ENCODE data around the gene ADGRB3.

Gene ADGRB3

GRCh38 chr6:69012211-69012610 lies 377.1 kb downstream of the ADGRB3 start:
- in situ Hi-C loops (cut with MboI; ENCODE audit: low sequenced_read_pairs), result no loop called here

GRCh38 chr6:69012876-69013275 lies 377.8 kb downstream of the ADGRB3 start:
- in situ Hi-C loops (cut with MboI; ENCODE audit: low sequenced_read_pairs), result no loop called here

- in situ Hi-C loops (cut with MboI; ENCODE audit: low sequenced_read_pairs), result no loop called here
These were observed 383.8 kb downstream of the ADGRB3 start for GRCh38 chr6:69018906-69019305.

GRCh38 chr6:69019832-69020231 lies 384.8 kb downstream of the ADGRB3 start:
- in situ Hi-C loops (cut with MboI; ENCODE audit: low sequenced_read_pairs), result no loop called here

- in situ Hi-C loops (cut with MboI; ENCODE audit: low sequenced_read_pairs), result no loop called here
These were observed 387.9 kb downstream of the ADGRB3 start for GRCh38 chr6:69022993-69023392.

- in situ Hi-C loops (cut with MboI; ENCODE audit: low sequenced_read_pairs), result no loop called here
These were observed 391.2 kb downstream of the ADGRB3 start for GRCh38 chr6:69026243-69026642.

- in situ Hi-C loops (cut with MboI; ENCODE audit: low sequenced_read_pairs), result no loop called here
These were observed 391.6 kb downstream of the ADGRB3 start for GRCh38 chr6:69026715-69027114.

GRCh38 chr6:69027861-69028260 lies 392.8 kb downstream of the ADGRB3 start:
- in situ Hi-C loops (cut with MboI; ENCODE audit: low sequenced_read_pairs), result no loop called here

GRCh38 chr6:69038841-69039240 lies 403.8 kb downstream of the ADGRB3 start:
- in situ Hi-C loops (cut with MboI; ENCODE audit: low sequenced_read_pairs), result no loop called here

- in situ Hi-C loops (cut with MboI; ENCODE audit: low sequenced_read_pairs), result no loop called here
These were observed 407.2 kb downstream of the ADGRB3 start for GRCh38 chr6:69042297-69042696.

GRCh38 chr6:69044534-69044933 lies 409.5 kb downstream of the ADGRB3 start:
- in situ Hi-C loops (cut with MboI; ENCODE audit: low sequenced_read_pairs), result no loop called here

GRCh38 chr6:69059413-69059812 lies 424.3 kb downstream of the ADGRB3 start:
- in situ Hi-C loops (cut with MboI; ENCODE audit: low sequenced_read_pairs), result no loop called here

- in situ Hi-C loops (cut with MboI; ENCODE audit: low sequenced_read_pairs), result no loop called here
These were observed 426.0 kb downstream of the ADGRB3 start for GRCh38 chr6:69061066-69061465.

- in situ Hi-C loops (cut with MboI; ENCODE audit: low sequenced_read_pairs), result no loop called here
These were observed 428.3 kb downstream of the ADGRB3 start for GRCh38 chr6:69063401-69063800.

- in situ Hi-C loops (cut with MboI; ENCODE audit: low sequenced_read_pairs), result no loop called here
These were observed 429.1 kb downstream of the ADGRB3 start for GRCh38 chr6:69064226-69064625.

- in situ Hi-C loops (cut with MboI; ENCODE audit: low sequenced_read_pairs), result no loop called here
These were observed 434.8 kb downstream of the ADGRB3 start for GRCh38 chr6:69069881-69070280.

GRCh38 chr6:69072796-69073195 lies 437.7 kb downstream of the ADGRB3 start:
- in situ Hi-C loops (cut with MboI; ENCODE audit: low sequenced_read_pairs), result no loop called here

GRCh38 chr6:69084746-69085335 lies 449.8 kb downstream of the ADGRB3 start:
- in situ Hi-C loops (cut with MboI; ENCODE audit: low sequenced_read_pairs), result no loop called here

GRCh38 chr6:69086689-69087088 lies 451.6 kb downstream of the ADGRB3 start:
- in situ Hi-C loops (cut with MboI; ENCODE audit: low sequenced_read_pairs), result no loop called here

GRCh38 chr6:69089539-69089938 lies 454.5 kb downstream of the ADGRB3 start:
- in situ Hi-C loops (cut with MboI; ENCODE audit: low sequenced_read_pairs), result no loop called here

GRCh38 chr6:69090132-69090531 lies 455.1 kb downstream of the ADGRB3 start:
- in situ Hi-C loops (cut with MboI; ENCODE audit: low sequenced_read_pairs), result no loop called here

- in situ Hi-C loops (cut with MboI; ENCODE audit: low sequenced_read_pairs), result no loop called here
These were observed 461.6 kb downstream of the ADGRB3 start for GRCh38 chr6:69096681-69097080.

- in situ Hi-C loops (cut with MboI; ENCODE audit: low sequenced_read_pairs), result no loop called here
These were observed 462.9 kb downstream of the ADGRB3 start for GRCh38 chr6:69097948-69098347.
